ENCODE measurements around the gene SPON1.

DNA sequence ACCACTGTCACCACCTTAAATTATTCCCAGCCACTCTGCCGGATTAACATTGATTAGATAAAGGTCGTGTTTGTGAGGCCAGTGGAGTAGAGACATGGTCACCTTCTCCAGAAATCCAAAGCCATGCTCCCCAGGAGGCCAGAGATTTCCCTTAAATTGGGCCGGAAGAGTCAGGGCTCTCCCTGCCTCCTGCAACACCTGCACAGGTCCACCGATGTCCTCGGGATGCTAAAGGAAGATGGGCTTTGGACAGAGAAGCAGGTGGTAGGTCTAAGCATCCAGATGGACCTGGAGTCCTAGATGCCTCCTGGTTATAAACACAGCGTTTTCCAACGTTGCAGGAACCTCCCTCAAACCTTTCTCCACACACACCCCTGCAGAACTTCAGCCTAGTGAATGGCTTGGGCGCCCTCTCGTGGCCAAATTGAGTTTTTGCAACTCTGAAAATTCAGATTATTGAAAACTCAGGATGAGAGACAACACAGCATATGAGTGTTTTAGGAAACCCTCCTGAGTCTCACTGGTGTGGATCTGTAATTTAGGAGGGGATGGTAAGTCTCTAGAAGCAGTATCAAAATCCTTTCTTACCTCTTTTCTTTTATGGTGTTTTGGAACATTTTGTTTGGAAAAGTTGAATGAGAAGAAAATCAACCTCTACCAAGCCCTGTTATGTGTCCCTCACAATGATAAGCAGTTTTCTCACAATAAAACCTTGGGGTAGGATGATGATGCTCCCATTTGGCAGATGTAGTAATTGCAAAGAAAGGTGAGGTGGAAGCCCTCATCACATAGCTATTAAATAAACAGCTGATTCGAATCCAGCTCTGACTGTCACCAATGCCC lies 286.8 kb downstream of the SPON1 start:
- TF ChIP-seq TAF1 (IDR thresholded peaks at IDR 0.05; ENCODE audit: borderline replicate concordance, insufficient read depth, low read length) = no peak
- no peak for TF ChIP-seq POLR2AphosphoS5 (IDR thresholded peaks at IDR 0.05; ENCODE audit: low read depth, low read length)
- TF ChIP-seq SIN3A (IDR thresholded peaks at IDR 0.05; ENCODE audit: borderline replicate concordance, insufficient read depth, low read length) = no peak
- TF ChIP-seq, protein P1, sequence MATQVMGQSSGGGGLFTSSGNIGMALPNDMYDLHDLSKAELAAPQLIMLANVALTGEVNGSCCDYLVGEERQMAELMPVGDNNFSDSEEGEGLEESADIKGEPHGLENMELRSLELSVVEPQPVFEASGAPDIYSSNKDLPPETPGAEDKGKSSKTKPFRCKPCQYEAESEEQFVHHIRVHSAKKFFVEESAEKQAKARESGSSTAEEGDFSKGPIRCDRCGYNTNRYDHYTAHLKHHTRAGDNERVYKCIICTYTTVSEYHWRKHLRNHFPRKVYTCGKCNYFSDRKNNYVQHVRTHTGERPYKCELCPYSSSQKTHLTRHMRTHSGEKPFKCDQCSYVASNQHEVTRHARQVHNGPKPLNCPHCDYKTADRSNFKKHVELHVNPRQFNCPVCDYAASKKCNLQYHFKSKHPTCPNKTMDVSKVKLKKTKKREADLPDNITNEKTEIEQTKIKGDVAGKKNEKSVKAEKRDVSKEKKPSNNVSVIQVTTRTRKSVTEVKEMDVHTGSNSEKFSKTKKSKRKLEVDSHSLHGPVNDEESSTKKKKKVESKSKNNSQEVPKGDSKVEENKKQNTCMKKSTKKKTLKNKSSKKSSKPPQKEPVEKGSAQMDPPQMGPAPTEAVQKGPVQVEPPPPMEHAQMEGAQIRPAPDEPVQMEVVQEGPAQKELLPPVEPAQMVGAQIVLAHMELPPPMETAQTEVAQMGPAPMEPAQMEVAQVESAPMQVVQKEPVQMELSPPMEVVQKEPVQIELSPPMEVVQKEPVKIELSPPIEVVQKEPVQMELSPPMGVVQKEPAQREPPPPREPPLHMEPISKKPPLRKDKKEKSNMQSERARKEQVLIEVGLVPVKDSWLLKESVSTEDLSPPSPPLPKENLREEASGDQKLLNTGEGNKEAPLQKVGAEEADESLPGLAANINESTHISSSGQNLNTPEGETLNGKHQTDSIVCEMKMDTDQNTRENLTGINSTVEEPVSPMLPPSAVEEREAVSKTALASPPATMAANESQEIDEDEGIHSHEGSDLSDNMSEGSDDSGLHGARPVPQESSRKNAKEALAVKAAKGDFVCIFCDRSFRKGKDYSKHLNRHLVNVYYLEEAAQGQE (IDR thresholded peaks at IDR 0.05; ENCODE audit: insufficient read depth in 1 of 2, low read depth in 2 of 2, low read length in 2 of 2) = no peak
- no peak for TF ChIP-seq FOXP2 (optimal IDR thresholded peaks at IDR 0.05; ENCODE audit: borderline replicate concordance, extremely low read depth, extremely low read length, insufficient read depth)

All from PFSK-1 (cell line).